A673 (cell line): Measurements from ENCODE around the gene WDFY4. TPM values are rescaled to one million over a fixed set of nuclear protein-coding genes. Genes with fewer than 3 reads are reported as not detected.

Source experiments
- BruUV-seq: library from RNA; stranded (reverse); fragments of 400-500 nt; replicated peaks from 2 replicates; lab custom pipeline; 2021; lab: Mats Ljungman, UMichigan
- CTCF ChIA-PET: fragments of 300-600 bp; sonication (Branson Sonifier 250); formaldehyde crosslinking; loops from one replicate; lab custom pipeline; 2022; ENCODE audit warnings: antibody characterized with exemption; lab: Charles Lee
- POLR2A ChIA-PET: fragments of 300-600 bp; sonication (Branson Sonifier 250); formaldehyde crosslinking; loops from one replicate; lab custom pipeline; 2022; ENCODE audit warnings: antibody characterized with exemption; ENCODE audit not compliant: low non-redundant PET; lab: Charles Lee
- DNase-seq: peaks from one replicate; pipeline ENCODE4 v3.0.0-alpha.2; 2015; ENCODE audit warnings: low spot score
- H3K27ac ChIP-seq: fragments of 200-600 bp; sonication (generic); 2 replicates; pipeline ENCODE4 v1.5.1; 2016; ENCODE audit warnings: mixed run types, low read depth, mild to moderate bottlenecking, mixed read lengths, antibody characterized with exemption, low read length; ENCODE audit not compliant: poor library complexity, severe bottlenecking
- H3K27me3 ChIP-seq: fragments of 200-600 bp; sonication (generic); replicated peaks from 2 replicates; pipeline ENCODE4 v1.6.1; 2017; ENCODE audit warnings: mixed run types, low read depth, mild to moderate bottlenecking, mixed read lengths, antibody characterized with exemption, low read length; ENCODE audit not compliant: insufficient read depth, poor library complexity
- H3K36me3 ChIP-seq: fragments of 200-600 bp; sonication (generic); 2 replicates; pipeline ENCODE4 v1.6.1; 2016; ENCODE audit warnings: mixed run types, mild to moderate bottlenecking, mixed read lengths, antibody characterized with exemption, low read length; ENCODE audit not compliant: insufficient read depth, poor library complexity, severe bottlenecking
- H3K4me1 ChIP-seq: fragments of 200-600 bp; sonication (generic); 2 replicates; pipeline ENCODE4 v1.6.1; 2017; ENCODE audit warnings: mixed run types, mild to moderate bottlenecking, mixed read lengths, antibody characterized with exemption, low read length; ENCODE audit not compliant: insufficient read depth, poor library complexity, severe bottlenecking
- H3K4me3 ChIP-seq: fragments of 200-600 bp; sonication (generic); 2 replicates; pipeline ENCODE4 v1.5.1; 2016; ENCODE audit warnings: low read depth, mixed run types, mild to moderate bottlenecking, mixed read lengths, low read length; ENCODE audit not compliant: poor library complexity, severe bottlenecking
- H3K9me3 ChIP-seq: fragments of 200-600 bp; sonication (generic); 2 replicates; pipeline ENCODE4 v1.6.1; 2016; ENCODE audit warnings: mixed run types, low read depth, mild to moderate bottlenecking, mixed read lengths, antibody characterized with exemption, low read length; ENCODE audit not compliant: poor library complexity, severe bottlenecking
- EZH2 ChIP-seq: fragments of 200-600 bp; sonication (generic); IDR thresholded peaks from 2 replicates; pipeline ENCODE4 v1.6.1; 2017; ENCODE audit warnings: borderline replicate concordance, low read depth, mild to moderate bottlenecking, mixed read lengths, antibody characterized with exemption, low read length; ENCODE audit not compliant: poor library complexity, severe bottlenecking
- intact Hi-C: fragments of 100-400 bp; cut with micrococcal nuclease; formaldehyde crosslinking; loops from one replicate; pipeline ENCODE4 v1.10.0; 2022; ENCODE audit not compliant: unreplicated experiment
- total RNA-seq: library from RNA; stranded (reverse); gene quantifications from 2 replicates; pipeline ENCODE4 v1.2.3, GENCODE V29; 2021
- TF ChIP-seq, protein P1 (sequence below): fragments of 300-800, 200-600 bp; sonication (generic); conservative IDR thresholded peaks from 2 replicates; pipeline ENCODE4 v1.5.1; 2017; ENCODE audit warnings: low read depth, mild to moderate bottlenecking, antibody characterized with exemption, low read length, moderate library complexity, mixed read lengths

Gene WDFY4
- total RNA-seq, 1 experiment from 2014 or later, result not detected

DNA sequence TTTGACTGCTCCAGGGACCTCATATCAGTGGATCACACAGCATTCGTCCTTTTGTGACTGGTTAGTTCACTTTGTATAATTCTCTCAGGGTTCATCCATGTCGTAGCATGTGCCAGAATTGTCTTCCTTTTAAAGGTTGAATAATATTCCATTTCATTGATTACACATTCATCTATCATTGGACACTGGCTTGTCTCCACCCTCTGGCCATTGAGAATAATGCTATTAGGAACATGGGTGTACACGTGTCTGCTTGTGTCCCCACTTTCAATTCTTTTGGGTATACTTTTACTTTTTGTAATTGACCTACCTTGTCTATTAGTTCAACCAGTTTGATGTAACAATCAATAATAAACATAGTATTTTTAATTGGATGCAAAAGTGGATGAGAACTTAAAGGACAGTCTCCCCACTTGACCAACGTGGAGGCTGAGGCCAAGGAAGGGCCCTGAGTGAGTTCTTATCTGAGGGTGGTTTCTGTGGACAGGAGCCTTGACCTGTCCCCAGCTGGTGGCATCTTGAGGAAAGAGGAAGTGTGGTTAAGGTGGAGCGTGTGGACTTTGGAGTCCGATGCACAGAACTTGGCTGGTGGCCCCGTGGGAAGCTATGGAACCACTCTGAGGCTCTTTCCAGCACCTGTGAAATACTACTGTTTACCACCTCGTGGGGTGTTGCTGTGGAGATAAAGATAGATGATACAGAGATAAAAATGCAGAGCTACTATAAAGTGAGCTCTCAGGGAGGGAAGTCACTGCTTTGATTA, 16.6 kb downstream of the WDFY4 start:
- peaks cover 25% of the 10 kb centered on the region for H3K27me3 ChIP-seq
- no peaks in the 10 kb centered on the region for H3K36me3 ChIP-seq
- H3K4me1 ChIP-seq, result no peaks in the 10 kb centered on the region
- no peak for TF ChIP-seq EZH2
- TF ChIP-seq, protein P1, sequence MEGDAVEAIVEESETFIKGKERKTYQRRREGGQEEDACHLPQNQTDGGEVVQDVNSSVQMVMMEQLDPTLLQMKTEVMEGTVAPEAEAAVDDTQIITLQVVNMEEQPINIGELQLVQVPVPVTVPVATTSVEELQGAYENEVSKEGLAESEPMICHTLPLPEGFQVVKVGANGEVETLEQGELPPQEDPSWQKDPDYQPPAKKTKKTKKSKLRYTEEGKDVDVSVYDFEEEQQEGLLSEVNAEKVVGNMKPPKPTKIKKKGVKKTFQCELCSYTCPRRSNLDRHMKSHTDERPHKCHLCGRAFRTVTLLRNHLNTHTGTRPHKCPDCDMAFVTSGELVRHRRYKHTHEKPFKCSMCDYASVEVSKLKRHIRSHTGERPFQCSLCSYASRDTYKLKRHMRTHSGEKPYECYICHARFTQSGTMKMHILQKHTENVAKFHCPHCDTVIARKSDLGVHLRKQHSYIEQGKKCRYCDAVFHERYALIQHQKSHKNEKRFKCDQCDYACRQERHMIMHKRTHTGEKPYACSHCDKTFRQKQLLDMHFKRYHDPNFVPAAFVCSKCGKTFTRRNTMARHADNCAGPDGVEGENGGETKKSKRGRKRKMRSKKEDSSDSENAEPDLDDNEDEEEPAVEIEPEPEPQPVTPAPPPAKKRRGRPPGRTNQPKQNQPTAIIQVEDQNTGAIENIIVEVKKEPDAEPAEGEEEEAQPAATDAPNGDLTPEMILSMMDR, result no peak
- no TSS peak for BruUV-seq
- DNase-seq, result no peak
- H3K27ac ChIP-seq, result no peak overlapping the region
- no peaks in the 10 kb centered on the region for H3K9me3 ChIP-seq
- intact Hi-C loops, result no loop called here
- ChIA-PET CTCF (no interaction called here), POLR2A (no interaction called here)
- no peak overlapping the region for H3K4me3 ChIP-seq

DNA sequence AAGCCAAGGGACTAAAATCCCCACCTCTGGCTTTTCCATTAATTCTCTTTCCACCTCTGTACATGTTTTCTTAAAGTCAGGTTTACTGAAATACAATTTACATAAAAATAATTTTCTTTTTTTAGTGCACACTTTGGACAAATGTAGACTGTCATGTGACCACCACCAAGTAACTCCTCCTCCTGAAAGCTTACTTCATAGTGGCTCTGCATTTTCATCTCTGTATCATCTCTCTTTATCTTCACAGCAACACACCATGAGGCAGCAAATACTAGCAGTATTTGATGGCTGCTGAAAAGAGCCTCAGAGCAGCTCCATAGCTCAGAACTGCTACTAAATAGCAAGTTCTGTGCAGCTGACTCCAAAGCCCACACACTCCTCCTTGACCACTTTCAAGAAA, 17.3 kb downstream of the WDFY4 start:
- Histone ChIP-seq H3K4me3 (no peak overlapping the region), H3K27me3 (peaks cover 29% of the 10 kb centered on the region), H3K27ac (no peak overlapping the region), H3K4me1 (no peaks in the 10 kb centered on the region), H3K9me3 (no peaks in the 10 kb centered on the region), H3K36me3 (no peaks in the 10 kb centered on the region)
- no peak for DNase-seq
- no peak for TF ChIP-seq EZH2
- intact Hi-C loops, result no loop called here
- ChIA-PET POLR2A (no interaction called here), CTCF (no interaction called here)
- BruUV-seq, result no TSS peak

DNA sequence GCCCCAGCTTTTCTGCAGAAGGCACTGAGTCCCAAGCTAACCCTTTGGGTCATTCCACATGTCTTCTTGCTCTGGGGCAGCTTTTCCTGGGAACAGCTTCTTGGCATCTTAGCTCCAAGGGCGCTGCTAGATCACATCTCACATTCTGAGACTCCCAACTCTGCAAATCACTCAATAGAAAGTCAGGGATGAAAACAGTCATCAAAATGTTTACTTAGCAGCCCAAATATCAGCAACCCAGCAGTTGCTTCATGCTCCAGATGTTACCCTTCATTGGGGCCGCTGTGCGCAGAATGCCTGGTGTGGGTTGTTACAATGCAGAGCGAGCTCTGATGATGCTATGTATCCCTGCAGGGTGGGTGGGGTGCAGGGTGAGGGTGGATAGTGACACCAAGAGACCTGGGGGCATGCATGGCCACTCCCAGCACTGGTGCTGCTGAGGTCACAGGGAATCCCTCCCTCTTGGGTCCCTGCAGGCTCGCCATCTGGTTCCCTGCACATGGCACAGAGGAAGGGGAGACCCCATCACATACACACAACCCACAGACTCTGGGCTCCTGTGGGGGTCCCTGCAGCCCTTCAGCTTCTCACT, 19.0 kb downstream of the WDFY4 start:
- no peaks in the 10 kb centered on the region for H3K4me1 ChIP-seq
- DNase-seq, result no peak
- no peaks in the 10 kb centered on the region for H3K9me3 ChIP-seq
- ChIA-PET CTCF (no interaction called here), POLR2A (no interaction called here)
- no TSS peak for BruUV-seq
- H3K36me3 ChIP-seq, result no peaks in the 10 kb centered on the region
- no peak overlapping the region for H3K4me3 ChIP-seq
- H3K27ac ChIP-seq, result no peak overlapping the region
- intact Hi-C loops, result no loop called here
- no peak for TF ChIP-seq EZH2
- TF ChIP-seq, protein P1, result no peak
- H3K27me3 ChIP-seq, result peaks cover 33% of the 10 kb centered on the region
